ENCODE results near the gene RPL41. TPM values are rescaled to one million over a fixed set of nuclear protein-coding genes. Genes with fewer than 3 reads are reported as not detected.

RPL41 gene
- total RNA-seq, 2 experiments from 2014 or later = 4,462 to 4,551 TPM

DNA sequence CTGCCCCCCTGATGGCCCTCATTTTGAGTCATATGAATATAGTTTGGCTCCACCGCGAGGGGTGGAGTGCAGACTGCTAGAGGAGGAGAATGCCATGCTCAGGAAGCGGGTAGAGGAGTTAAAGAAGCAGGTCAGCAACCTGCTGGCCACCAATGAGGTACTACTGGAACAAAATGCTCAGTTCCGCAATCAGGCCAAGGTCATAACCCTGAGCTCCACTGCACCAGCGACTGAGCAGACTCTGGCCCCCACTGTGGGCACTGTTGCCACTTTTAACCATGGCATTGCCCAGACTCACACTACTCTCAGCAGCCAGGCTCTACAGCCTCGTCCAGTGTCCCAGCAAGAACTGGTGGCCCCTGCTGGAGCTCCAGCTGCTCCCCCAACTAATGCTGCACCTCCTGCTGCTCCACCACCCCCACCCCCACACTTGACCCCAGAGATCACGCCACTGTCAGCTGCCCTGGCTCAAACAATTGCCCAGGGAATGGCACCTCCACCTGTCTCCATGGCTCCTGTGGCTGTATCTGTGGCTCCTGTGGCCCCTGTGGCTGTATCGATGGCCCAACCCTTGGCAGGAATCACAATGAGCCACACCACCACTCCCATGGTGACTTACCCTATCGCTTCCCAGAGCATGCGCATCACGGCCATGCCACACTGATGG is 4.9 kb downstream of the RPL41 start:
- DNase-seq = no peak
- no peak for ATAC-seq (ENCODE audit: low read depth)
- no peak overlapping the region for H3K27ac Mint-ChIP-seq
- H3K36me3 Mint-ChIP-seq = peaks cover 12% of the 10 kb centered on the region
- peaks cover 35% of the 10 kb centered on the region for H3K4me1 Mint-ChIP-seq
- no peaks in the 10 kb centered on the region for H3K27me3 Mint-ChIP-seq
- POLR2A ChIA-PET = interaction anchor here (4.5 kb wide), 1 partner anchor 67 kb away, joined by 66 read pairs; the partner anchor contains the start of gene SMARCC2
- H3K4me3 Mint-ChIP-seq = no peak overlapping the region
- no peaks in the 10 kb centered on the region for H3K9me3 Mint-ChIP-seq

DNA sequence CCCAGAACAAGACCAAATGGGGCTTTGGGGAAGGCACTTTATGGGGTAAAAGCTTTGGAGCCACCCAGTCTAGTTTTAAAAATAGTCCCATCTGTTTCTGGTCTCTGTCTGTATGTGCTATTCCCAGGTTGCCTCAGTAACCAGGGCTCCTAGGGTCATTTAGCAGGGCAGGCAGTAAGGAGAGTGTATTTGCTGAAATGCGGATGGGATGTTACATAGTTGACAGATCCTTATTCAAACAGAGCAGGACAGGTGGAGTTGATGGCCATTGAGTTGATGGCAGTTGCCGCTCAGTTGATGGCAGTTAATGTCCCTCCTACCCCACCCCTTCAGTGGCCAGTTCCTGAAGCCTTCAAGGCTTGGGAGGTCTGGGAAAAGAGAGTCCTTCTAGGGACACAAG is 6.2 kb downstream of the RPL41 start:
- DNase-seq = no peak
- H3K4me3 Mint-ChIP-seq = no peak overlapping the region
- no peaks in the 10 kb centered on the region for H3K9me3 Mint-ChIP-seq
- POLR2A ChIA-PET = interaction anchor here (0.6 to 8.4 kb wide), 2 partner anchors 39 to 62 kb away, joined by 3 to 145 read pairs; partner anchors contain the start of gene MYL6
- peaks cover 47% of the 10 kb centered on the region for H3K4me1 Mint-ChIP-seq
- ATAC-seq (ENCODE audit: low read depth) = no peak
- peaks cover 3% of the 10 kb centered on the region for H3K36me3 Mint-ChIP-seq
- peak overlapping the region; percentile 3 for H3K27ac Mint-ChIP-seq
- H3K27me3 Mint-ChIP-seq = no peaks in the 10 kb centered on the region

DNA sequence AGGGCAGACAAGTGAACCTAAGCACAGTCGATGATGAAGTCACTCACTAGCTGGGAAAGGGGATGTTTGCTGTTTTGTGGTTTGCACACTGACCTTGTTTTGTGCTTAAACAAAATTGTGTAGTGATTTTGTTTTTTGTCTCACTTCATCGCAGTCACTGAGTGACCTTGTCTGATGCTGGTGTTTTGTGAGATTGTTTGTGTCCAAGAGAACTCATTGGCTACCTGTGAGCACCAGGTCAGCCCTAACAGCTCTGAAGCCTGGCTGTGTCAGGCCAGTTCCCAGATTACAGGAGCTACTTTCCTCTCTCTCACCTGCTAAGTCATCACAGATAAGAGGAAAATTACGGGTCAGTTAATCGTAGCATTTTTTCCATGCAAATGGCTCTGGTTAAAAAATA is 7.7 kb downstream of the RPL41 start:
- Mint-ChIP-seq H3K27me3 (no peaks in the 10 kb centered on the region), H3K36me3 (peaks cover 6% of the 10 kb centered on the region), H3K4me1 (peaks cover 38% of the 10 kb centered on the region), H3K4me3 (no peak overlapping the region), H3K9me3 (no peaks in the 10 kb centered on the region), H3K27ac (peak overlapping the region; percentile 0)
- DNase-seq = no peak
- POLR2A ChIA-PET = interaction anchor here (0.5 to 8.4 kb wide), 5 partner anchors 38 to 131 kb away, joined by 3 to 145 read pairs (median 5); partner anchors contain the start of genes MYL6, RNF41 and SMARCC2
- no peak for ATAC-seq (ENCODE audit: low read depth)

DNA sequence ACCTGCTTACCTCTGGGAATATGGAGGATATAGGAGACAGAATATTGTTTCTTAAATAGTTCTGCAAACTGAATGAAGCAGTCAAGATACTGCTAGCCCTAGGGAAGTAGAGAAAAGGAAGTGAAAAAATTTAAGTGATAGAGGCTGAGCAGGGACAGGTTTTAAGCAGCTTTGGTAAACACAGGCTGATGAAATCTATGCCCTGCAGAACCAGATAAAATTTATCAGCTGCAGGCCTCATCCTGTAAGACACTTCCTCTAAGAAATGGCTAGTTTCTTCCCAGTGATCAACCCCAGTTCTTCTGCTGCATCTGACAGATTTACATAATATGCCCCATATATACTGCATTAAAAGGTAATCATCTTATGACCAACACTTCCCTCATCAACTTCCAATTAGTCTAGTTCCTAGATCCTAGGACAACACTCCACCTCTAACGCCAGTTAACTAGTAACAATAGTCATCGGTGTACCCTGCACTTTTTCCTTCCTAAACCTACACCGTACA is 10.4 kb downstream of the RPL41 start:
- peak overlapping the region; percentile 97 for H3K27ac Mint-ChIP-seq
- no peaks in the 10 kb centered on the region for H3K9me3 Mint-ChIP-seq

DNA sequence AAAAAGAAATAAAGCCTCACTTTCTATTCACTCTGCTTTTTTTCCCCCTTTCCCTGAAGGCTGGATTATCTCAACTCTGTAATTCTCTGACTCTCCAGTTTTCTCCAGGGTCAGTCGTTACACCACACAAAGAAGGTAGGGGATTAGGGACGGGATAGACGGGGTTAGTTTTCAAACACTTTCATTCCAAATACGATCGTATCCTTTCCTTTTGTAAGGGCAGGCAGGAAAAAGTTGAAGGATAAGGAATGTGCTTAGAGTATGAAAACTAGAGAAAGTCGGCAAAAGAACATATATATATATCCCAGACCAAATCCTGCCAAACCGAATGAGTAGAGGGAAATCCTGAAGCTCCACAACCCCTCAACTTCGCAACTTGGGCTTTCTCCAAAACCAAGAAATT is 11.1 kb downstream of the RPL41 start:
- peaks cover 54% of the 10 kb centered on the region for H3K4me1 Mint-ChIP-seq
- no peak for ATAC-seq (ENCODE audit: low read depth)
- H3K4me3 Mint-ChIP-seq = peak overlapping the region; percentile 100
- H3K36me3 Mint-ChIP-seq = peaks cover 34% of the 10 kb centered on the region
- no peak for DNase-seq
- POLR2A ChIA-PET = interaction anchor here (0.5 to 8.4 kb wide), 22 partner anchors 9 to 396 kb away, joined by 3 to 145 read pairs (median 8); partner anchors contain the start of genes MYL6, MYL6B, PA2G4 and RAB5B
- no peaks in the 10 kb centered on the region for H3K9me3 Mint-ChIP-seq
- H3K27me3 Mint-ChIP-seq = no peaks in the 10 kb centered on the region
- H3K27ac Mint-ChIP-seq = peak overlapping the region; percentile 97

More for the DNA sequence above, 10.4 kb downstream of the RPL41 start:
- peak overlapping the region; percentile 100 for H3K4me3 Mint-ChIP-seq
- POLR2A ChIA-PET = interaction anchor here (0.9 to 8.4 kb wide), 9 partner anchors 9 to 165 kb away, joined by 3 to 145 read pairs (median 10); partner anchors contain the start of genes MYL6, MYL6B, PA2G4 and RPL41
- no peak for ATAC-seq (ENCODE audit: low read depth)
- H3K36me3 Mint-ChIP-seq = peaks cover 27% of the 10 kb centered on the region
- H3K4me1 Mint-ChIP-seq = peaks cover 47% of the 10 kb centered on the region
- no peaks in the 10 kb centered on the region for H3K27me3 Mint-ChIP-seq
- no peak for DNase-seq

DNA sequence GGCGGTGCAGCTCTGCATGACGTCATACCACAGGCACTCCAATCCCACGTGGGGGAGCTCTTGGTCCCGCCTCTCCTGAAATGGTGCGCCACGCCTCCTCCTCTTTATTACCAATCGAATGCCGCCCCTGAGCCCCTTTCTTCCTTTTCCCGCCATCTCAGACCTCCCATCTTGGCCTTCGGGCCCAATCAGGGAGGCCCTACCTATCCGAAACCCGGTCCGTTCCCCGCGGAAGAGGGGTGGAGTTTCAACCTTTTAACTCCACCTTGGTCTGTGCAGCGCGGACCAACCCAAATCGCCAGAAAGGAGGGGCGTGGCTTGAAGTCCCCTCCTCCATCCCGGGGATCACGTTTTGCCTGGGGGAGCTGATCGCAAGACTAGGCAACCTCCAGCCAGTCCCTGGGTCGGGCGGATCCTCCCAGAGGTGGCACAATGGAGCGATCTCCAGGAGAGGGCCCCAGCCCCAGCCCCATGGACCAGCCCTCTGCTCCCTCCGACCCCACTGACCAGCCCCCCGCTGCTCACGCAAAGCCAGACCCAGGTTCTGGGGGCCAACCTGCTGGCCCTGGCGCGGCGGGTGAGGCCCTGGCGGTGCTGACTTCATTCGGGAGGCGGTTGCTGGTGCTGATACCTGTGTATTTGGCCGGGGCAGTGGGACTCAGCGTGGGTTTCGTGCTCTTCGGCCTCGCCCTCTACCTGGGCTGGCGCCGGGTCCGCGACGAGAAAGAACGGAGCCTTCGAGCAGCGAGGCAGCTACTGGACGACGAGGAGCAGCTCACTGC is 11.6 kb downstream of the RPL41 start, which contains the start of gene ESYT1:
Gene ESYT1 (plus strand): TSS at position 380 of the 782 bp plus-strand sequence. CDS start 53 bp downstream, at position 433.
- POLR2A ChIA-PET = interaction anchor here (0.5 to 8.4 kb wide), 24 partner anchors 8 to 396 kb away, joined by 3 to 145 read pairs (median 6); partner anchors contain the start of genes MYL6, MYL6B, PA2G4 and RAB5B
- Mint-ChIP-seq H3K36me3 (peaks cover 37% of the 10 kb centered on the region), H3K27ac (peak within 1 kb of the TSS; percentile 97), H3K4me1 (peaks cover 55% of the 10 kb centered on the region), H3K4me3 (peak within 1 kb of the TSS; percentile 100), H3K9me3 (no peaks in the 10 kb centered on the region), H3K27me3 (no peaks in the 10 kb centered on the region)
- DNase-seq (peak; percentile 91), ATAC-seq (ENCODE audit: low read depth) (peak; percentile 89)

DNA sequence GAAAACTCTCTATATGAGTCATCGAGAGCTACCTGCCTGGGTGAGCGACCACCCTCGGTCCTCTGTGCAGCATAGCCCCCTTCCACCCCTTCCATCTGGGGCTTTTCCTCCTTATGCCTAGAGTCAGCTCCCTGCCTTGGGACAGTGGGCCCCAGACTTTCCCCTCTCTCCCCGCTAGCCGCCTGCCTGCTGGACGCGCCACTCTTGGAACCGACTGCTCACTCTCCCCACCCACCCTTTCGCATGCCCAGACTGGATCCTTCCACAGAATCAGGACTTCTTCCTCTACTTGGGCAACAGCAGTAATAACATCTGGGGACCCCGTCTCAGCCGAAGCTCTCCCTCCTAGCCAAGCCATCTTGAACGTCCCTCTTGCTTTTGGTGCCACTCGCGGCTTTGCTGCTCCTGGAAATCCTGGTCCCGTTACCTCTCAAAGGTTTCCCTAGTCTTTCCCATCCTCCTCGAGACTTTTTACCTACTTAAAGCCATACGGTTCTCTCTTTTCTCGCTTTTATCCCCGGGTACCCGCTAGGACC is 12.3 kb downstream of the RPL41 start:
- no peaks in the 10 kb centered on the region for H3K27me3 Mint-ChIP-seq
- H3K4me3 Mint-ChIP-seq = peak overlapping the region; percentile 100
- POLR2A ChIA-PET = interaction anchor here (0.6 to 8.4 kb wide), 17 partner anchors 10 to 231 kb away, joined by 3 to 145 read pairs (median 12); partner anchors contain the start of genes MYL6, MYL6B, PA2G4 and RAB5B
- no peaks in the 10 kb centered on the region for H3K9me3 Mint-ChIP-seq
- H3K27ac Mint-ChIP-seq = peak overlapping the region; percentile 97
- DNase-seq = no peak
- H3K4me1 Mint-ChIP-seq = peaks cover 56% of the 10 kb centered on the region
- H3K36me3 Mint-ChIP-seq = peaks cover 42% of the 10 kb centered on the region
- ATAC-seq (ENCODE audit: low read depth) = no peak

DNA sequence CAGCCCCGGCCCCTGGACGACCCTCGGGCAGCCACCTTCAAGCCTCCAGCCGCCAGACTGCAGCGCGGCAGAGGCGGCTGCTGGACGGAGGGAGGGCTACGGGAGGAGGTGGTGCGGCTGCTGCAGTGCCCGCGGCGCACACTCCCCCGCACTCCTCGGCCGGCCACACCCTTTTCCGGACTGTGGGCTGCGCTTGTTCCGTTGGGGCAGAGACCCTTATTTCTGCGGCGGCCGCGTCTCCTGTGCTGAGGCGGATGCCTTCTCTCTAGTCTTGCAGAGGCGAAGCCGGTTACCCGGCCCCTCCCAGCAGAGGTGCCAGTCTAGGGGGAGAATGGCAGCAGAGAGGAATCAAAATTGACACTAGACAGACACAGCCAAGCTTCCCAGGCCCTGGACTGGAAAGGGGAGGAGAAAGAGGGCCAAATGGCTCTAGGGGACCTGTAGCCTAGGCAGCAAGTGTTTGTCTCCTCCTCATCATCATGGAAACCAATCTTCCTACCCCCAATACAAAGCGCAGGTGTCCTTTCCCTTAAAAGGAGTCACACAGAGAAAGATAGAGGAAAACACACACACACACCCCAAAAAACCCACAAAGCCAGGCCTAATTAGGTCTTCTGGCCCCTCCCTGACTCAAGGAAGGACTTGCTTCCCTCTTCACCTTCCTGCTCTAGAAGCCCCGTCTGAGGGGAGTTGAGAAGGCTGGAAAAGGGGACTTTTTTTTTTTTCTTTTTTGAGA is 12.9 kb downstream of the RPL41 start:
- POLR2A ChIA-PET = interaction anchor here (1.1 to 8.4 kb wide), 11 partner anchors 9 to 230 kb away, joined by 4 to 145 read pairs (median 30); partner anchors contain the start of genes MYL6, MYL6B, RAB5B and RNF41
- Mint-ChIP-seq H3K27me3 (no peaks in the 10 kb centered on the region), H3K36me3 (peaks cover 49% of the 10 kb centered on the region), H3K4me1 (peaks cover 54% of the 10 kb centered on the region), H3K9me3 (no peaks in the 10 kb centered on the region), H3K27ac (peak overlapping the region; percentile 97), H3K4me3 (peak overlapping the region; percentile 100)
- ATAC-seq (ENCODE audit: low read depth) (peak; percentile 40), DNase-seq (peak; percentile 84)

DNA sequence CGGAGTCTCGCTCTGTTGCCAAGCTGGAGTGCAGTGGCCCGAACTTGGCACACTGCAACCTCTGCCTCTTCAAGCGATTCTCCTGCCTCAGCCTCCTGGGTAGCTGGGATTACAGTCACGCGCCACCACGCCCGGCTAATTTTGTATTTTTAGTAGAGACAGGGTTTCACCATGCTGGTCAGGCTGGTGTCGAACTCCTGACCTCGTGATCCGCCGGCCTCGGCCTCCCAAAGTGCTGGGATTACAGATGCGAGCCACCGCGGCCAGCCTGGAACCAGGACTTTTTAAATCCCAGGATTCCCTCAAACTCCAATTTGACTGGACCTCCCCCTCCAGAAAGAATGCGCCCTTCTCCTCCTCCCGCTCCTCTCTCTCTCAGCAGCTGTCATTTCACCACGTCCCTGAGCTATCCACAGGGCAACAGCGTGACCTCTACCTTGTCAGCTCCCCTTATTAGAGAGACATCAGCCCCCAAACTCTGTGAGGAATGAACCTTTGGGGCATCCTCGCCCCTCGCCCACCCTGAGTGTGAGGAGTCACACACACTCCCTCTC is 13.6 kb downstream of the RPL41 start:
- no peak for DNase-seq
- Mint-ChIP-seq H3K27me3 (no peaks in the 10 kb centered on the region), H3K9me3 (no peaks in the 10 kb centered on the region), H3K27ac (peak overlapping the region; percentile 97), H3K4me1 (peaks cover 51% of the 10 kb centered on the region), H3K4me3 (peak overlapping the region; percentile 100), H3K36me3 (peaks cover 50% of the 10 kb centered on the region)
- POLR2A ChIA-PET = interaction anchor here (3.1 to 8.4 kb wide), 7 partner anchors 8 to 59 kb away, joined by 12 to 145 read pairs (median 57); partner anchors contain the start of genes MYL6, MYL6B, RPL41 and SMARCC2
- no peak for ATAC-seq (ENCODE audit: low read depth)

DNA sequence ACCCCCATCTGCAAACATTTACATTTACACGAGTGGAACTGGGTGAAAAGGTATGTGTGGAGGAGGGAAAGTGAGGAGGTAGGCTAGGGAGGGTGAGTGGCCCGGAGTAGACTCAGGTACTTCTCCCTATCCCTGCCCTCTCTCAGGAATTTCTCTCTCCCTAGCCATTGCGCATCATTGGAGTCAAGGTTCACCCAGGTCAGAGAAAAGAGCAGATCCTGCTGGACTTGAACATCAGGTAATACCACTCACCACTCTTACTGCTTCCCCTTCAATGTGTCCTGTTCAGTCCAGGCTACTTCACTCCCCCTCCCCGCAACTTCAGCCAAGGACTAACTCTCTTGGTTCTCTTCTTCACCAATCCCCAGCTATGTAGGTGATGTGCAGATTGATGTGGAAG is 14.4 kb downstream of the RPL41 start:
- Mint-ChIP-seq H3K9me3 (no peaks in the 10 kb centered on the region), H3K36me3 (peaks cover 54% of the 10 kb centered on the region)
- POLR2A ChIA-PET = interaction anchor here (3.6 to 6.6 kb wide), 3 partner anchors 12 to 58 kb away, joined by 31 to 86 read pairs (median 57); partner anchors contain the start of genes RPL41, SMARCC2 and ZC3H10

DNA sequence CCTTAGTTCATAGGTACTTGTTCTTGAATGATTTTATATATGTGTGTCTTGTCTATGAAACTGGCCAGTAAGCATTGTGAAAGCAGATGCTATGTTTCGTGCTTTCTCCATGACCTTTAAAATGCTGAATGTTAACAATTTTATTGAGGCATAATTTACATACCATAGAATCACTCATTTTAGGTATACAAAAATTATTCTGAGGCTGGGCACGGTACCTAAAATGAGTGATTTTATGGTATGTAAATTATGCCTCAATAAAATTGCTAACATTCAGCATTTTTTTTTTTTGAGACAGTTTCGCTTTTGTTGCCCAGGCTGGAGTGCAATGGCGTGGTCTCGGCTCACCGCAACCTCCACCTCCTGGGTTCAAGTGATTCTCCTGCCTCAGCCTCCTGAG is 18.5 kb downstream of the RPL41 start:
- H3K27me3 Mint-ChIP-seq = no peaks in the 10 kb centered on the region
- peaks cover 79% of the 10 kb centered on the region for H3K36me3 Mint-ChIP-seq
- H3K27ac Mint-ChIP-seq = no peak overlapping the region
- peaks cover 61% of the 10 kb centered on the region for H3K4me1 Mint-ChIP-seq
- H3K4me3 Mint-ChIP-seq = no peak overlapping the region
- no peak for DNase-seq
- ATAC-seq (ENCODE audit: low read depth) = no peak
- no peaks in the 10 kb centered on the region for H3K9me3 Mint-ChIP-seq
- POLR2A ChIA-PET = no interaction called here

More for the DNA sequence above, 14.4 kb downstream of the RPL41 start:
- peaks cover 52% of the 10 kb centered on the region for H3K4me1 Mint-ChIP-seq
- ATAC-seq (ENCODE audit: low read depth) (no peak), DNase-seq (no peak)
- H3K27ac Mint-ChIP-seq = peak overlapping the region; percentile 97
- peak overlapping the region; percentile 100 for H3K4me3 Mint-ChIP-seq
- H3K27me3 Mint-ChIP-seq = no peaks in the 10 kb centered on the region
